Measurements from ENCODE around the gene PDGFB. TPM values are rescaled to one million over a fixed set of nuclear protein-coding genes. Genes with fewer than 3 reads are reported as not detected.
A peak's percentile ranks its signal among the peaks of the same experiment; 100 is the strongest.

The PDGFB gene
- total RNA-seq, 3 donors from 2014 or later (not counting 1 experiment from before 2014, with no cell fraction given): 0.28 to 1.2 (median 0.31) TPM

- H3K4me1 ChIP-seq (ENCODE audit: control insufficient read depth, insufficient read depth, low read length): peaks cover 62% of the 10 kb centered on the region
- intact Hi-C loops (cut with micrococcal nuclease): loop anchor here (5.0 kb wide), 1 partner anchor 40 kb away; no protein-coding TSS in a partner anchor
- DNase-seq: peak in 1 of 2 donors; percentile 35
Measured at GRCh38 chr22:39237318-39238100, 7.3 kb downstream of the PDGFB start.

GRCh38 chr22:39236321-39237317 lies 8.2 kb downstream of the PDGFB start:
- peak overlapping the region; percentile 45 to 69 for H3K27ac Mint-ChIP-seq

More at GRCh38 chr22:39237318-39238100, 7.3 kb downstream of the PDGFB start:
- Histone ChIP-seq H3K27ac (ENCODE audit: low read length) (no peak overlapping the region), H3K4me3 (ENCODE audit: low read length) (no peak overlapping the region), H3K9me3 (ENCODE audit: control insufficient read depth, insufficient read depth, low read length) (no peaks in the 10 kb centered on the region), H3K27me3 (ENCODE audit: control insufficient read depth, insufficient read depth, low read length) (peaks cover 46% of the 10 kb centered on the region), H3K36me3 (ENCODE audit: control insufficient read depth, insufficient read depth, low read length) (no peaks in the 10 kb centered on the region)
- H3K4me1 Mint-ChIP-seq: peaks cover 44 to 69% of the 10 kb centered on the region in 2 donors
- H3K9me3 Mint-ChIP-seq: no peaks in the 10 kb centered on the region
- peaks cover 50 to 68% of the 10 kb centered on the region in 2 donors for H3K27me3 Mint-ChIP-seq (ENCODE audit: low read depth in 2 of 2)
- TF ChIP-seq, protein P1, sequence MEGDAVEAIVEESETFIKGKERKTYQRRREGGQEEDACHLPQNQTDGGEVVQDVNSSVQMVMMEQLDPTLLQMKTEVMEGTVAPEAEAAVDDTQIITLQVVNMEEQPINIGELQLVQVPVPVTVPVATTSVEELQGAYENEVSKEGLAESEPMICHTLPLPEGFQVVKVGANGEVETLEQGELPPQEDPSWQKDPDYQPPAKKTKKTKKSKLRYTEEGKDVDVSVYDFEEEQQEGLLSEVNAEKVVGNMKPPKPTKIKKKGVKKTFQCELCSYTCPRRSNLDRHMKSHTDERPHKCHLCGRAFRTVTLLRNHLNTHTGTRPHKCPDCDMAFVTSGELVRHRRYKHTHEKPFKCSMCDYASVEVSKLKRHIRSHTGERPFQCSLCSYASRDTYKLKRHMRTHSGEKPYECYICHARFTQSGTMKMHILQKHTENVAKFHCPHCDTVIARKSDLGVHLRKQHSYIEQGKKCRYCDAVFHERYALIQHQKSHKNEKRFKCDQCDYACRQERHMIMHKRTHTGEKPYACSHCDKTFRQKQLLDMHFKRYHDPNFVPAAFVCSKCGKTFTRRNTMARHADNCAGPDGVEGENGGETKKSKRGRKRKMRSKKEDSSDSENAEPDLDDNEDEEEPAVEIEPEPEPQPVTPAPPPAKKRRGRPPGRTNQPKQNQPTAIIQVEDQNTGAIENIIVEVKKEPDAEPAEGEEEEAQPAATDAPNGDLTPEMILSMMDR (IDR thresholded peaks at IDR 0.05): no peak
- WGBS (ENCODE audit: insufficient coverage): 44% methylated on average over 22 of the region's 22 CpGs
- H3K27ac Mint-ChIP-seq: peak overlapping the region; percentile 18 to 65
- H3K4me3 Mint-ChIP-seq: peak overlapping the region; percentile 70
- peak in 2 of 3 donors; percentile 23 to 25 for ATAC-seq
- H3K36me3 Mint-ChIP-seq: no peaks in the 10 kb centered on the region

GRCh38 chr22:39234867-39235687 lies 9.7 kb downstream of the PDGFB start:
- intact Hi-C loops (cut with micrococcal nuclease): loop anchor here (5.0 kb wide), 1 partner anchor 42 kb away; no protein-coding TSS in a partner anchor
- DNase-seq (no peak), ATAC-seq (peak in 1 of 3 donors; percentile 22)
- Mint-ChIP-seq H3K4me3 (peak overlapping the region; percentile 42), H3K4me1 (peaks cover 25 to 56% of the 10 kb centered on the region in 2 donors), H3K27ac (no peak overlapping the region), H3K27me3 (ENCODE audit: low read depth in 2 of 2) (peaks cover 58 to 71% of the 10 kb centered on the region in 2 donors), H3K36me3 (no peaks in the 10 kb centered on the region), H3K9me3 (no peaks in the 10 kb centered on the region)
- TF ChIP-seq, protein P1 (IDR thresholded peaks at IDR 0.05): no peak
- 21% methylated on average over 29 of the region's 29 CpGs for WGBS (ENCODE audit: insufficient coverage)
- peaks cover 64% of the 10 kb centered on the region for H3K27me3 ChIP-seq (ENCODE audit: control insufficient read depth, insufficient read depth, low read length)
- H3K4me3 ChIP-seq (ENCODE audit: low read length): no peak overlapping the region
- H3K27ac ChIP-seq (ENCODE audit: low read length): no peak overlapping the region
- H3K9me3 ChIP-seq (ENCODE audit: control insufficient read depth, insufficient read depth, low read length): no peaks in the 10 kb centered on the region
- no peaks in the 10 kb centered on the region for H3K36me3 ChIP-seq (ENCODE audit: control insufficient read depth, insufficient read depth, low read length)
- H3K4me1 ChIP-seq (ENCODE audit: control insufficient read depth, insufficient read depth, low read length): peaks cover 56% of the 10 kb centered on the region

More at GRCh38 chr22:39236321-39237317, 8.2 kb downstream of the PDGFB start:
- Mint-ChIP-seq H3K9me3 (no peaks in the 10 kb centered on the region), H3K4me1 (peaks cover 40 to 65% of the 10 kb centered on the region in 2 donors), H3K27me3 (ENCODE audit: low read depth in 2 of 2) (peaks cover 55 to 72% of the 10 kb centered on the region in 2 donors), H3K36me3 (no peaks in the 10 kb centered on the region), H3K4me3 (peak overlapping the region; percentile 87)
- peaks cover 52% of the 10 kb centered on the region for H3K27me3 ChIP-seq (ENCODE audit: control insufficient read depth, insufficient read depth, low read length)
- H3K36me3 ChIP-seq (ENCODE audit: control insufficient read depth, insufficient read depth, low read length): no peaks in the 10 kb centered on the region
- H3K9me3 ChIP-seq (ENCODE audit: control insufficient read depth, insufficient read depth, low read length): no peaks in the 10 kb centered on the region
- DNase-seq: peak; percentile 47 to 84
- peak; percentile 56 to 78 (median 57) for ATAC-seq
- 21% methylated on average over 36 of the region's 37 CpGs for WGBS (ENCODE audit: insufficient coverage)
- H3K27ac ChIP-seq (ENCODE audit: low read length): no peak overlapping the region
- intact Hi-C loops (cut with micrococcal nuclease): loop anchor here (1.0 to 5.0 kb wide), 2 partner anchors 41 to 62 kb away; no protein-coding TSS in a partner anchor
- H3K4me3 ChIP-seq (ENCODE audit: low read length): no peak overlapping the region
- TF ChIP-seq, protein P1 (IDR thresholded peaks at IDR 0.05): no peak
- H3K4me1 ChIP-seq (ENCODE audit: control insufficient read depth, insufficient read depth, low read length): peaks cover 58% of the 10 kb centered on the region
